GM12874 (cell line): Measurements from ENCODE around the gene TMOD2.

ENCODE experiments used
- TF ChIP-seq, protein P1 (sequence below): IDR thresholded peaks from 2 replicates; pipeline ENCODE4 v1.5.1; 2011; ENCODE audit warnings: low read depth, mild to moderate bottlenecking, control low read depth, low read length, moderate library complexity; ENCODE audit not compliant: insufficient read depth

The TMOD2 gene

DNA sequence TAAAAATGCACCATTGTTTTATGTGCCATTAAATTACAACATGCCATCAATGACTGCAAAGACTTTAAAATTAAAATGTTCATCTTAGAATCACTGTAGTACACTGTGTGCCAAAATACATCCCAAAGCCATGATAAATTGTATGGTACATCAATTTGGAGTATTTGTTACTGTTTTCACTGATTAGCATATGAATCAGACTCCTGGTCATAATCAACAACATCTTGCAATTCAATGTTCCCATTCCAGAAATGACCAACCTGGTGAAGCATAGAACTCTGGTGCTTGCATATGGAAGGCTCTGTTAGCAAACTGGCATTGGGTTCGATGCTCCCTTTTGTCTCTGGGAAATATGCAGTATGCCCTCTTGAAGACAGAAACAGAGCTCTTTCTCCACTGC lies 36.5 kb upstream of the TMOD2 start:
- TF ChIP-seq, protein P1, sequence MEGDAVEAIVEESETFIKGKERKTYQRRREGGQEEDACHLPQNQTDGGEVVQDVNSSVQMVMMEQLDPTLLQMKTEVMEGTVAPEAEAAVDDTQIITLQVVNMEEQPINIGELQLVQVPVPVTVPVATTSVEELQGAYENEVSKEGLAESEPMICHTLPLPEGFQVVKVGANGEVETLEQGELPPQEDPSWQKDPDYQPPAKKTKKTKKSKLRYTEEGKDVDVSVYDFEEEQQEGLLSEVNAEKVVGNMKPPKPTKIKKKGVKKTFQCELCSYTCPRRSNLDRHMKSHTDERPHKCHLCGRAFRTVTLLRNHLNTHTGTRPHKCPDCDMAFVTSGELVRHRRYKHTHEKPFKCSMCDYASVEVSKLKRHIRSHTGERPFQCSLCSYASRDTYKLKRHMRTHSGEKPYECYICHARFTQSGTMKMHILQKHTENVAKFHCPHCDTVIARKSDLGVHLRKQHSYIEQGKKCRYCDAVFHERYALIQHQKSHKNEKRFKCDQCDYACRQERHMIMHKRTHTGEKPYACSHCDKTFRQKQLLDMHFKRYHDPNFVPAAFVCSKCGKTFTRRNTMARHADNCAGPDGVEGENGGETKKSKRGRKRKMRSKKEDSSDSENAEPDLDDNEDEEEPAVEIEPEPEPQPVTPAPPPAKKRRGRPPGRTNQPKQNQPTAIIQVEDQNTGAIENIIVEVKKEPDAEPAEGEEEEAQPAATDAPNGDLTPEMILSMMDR, result no peak

DNA sequence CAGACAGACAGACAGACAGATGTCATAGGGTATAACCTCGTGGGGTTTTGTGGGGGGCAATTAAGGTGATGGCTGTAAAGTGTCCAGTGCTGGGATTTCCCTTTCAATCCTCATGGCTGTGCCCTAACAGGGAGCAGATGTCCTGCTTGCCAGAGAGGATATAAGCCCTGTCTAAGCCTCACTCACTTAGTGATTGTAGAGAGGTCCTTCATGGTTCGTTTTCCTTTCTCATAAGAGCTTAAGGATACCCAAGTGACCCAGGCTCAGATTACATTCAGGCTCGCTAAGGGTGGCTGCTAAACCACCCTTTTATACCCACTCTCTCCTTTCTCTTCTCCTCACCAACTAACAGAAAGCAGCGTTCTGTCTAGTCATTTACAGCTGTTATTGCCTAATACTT lies 33.2 kb upstream of the TMOD2 start:
- TF ChIP-seq, protein P1, result no peak

DNA sequence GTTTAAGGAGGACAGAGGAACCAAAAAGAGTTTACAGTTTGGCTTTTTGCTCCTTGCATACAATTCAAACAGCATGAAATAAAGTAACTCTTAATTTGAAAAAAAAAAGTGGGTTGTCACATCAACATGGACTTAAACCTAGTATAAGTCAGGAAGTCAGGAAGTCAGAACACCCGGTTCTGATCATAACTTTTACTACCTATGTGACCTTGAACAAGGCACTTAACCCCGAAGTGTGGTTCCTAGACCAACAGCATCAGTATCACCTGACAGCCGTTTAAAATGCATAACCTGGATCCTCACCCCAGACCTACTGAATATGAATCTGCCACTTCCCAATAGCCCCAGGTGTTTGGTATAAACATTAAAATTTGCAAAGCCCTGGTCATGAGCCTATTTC lies 32.7 kb upstream of the TMOD2 start:
- TF ChIP-seq, protein P1, result no peak

DNA sequence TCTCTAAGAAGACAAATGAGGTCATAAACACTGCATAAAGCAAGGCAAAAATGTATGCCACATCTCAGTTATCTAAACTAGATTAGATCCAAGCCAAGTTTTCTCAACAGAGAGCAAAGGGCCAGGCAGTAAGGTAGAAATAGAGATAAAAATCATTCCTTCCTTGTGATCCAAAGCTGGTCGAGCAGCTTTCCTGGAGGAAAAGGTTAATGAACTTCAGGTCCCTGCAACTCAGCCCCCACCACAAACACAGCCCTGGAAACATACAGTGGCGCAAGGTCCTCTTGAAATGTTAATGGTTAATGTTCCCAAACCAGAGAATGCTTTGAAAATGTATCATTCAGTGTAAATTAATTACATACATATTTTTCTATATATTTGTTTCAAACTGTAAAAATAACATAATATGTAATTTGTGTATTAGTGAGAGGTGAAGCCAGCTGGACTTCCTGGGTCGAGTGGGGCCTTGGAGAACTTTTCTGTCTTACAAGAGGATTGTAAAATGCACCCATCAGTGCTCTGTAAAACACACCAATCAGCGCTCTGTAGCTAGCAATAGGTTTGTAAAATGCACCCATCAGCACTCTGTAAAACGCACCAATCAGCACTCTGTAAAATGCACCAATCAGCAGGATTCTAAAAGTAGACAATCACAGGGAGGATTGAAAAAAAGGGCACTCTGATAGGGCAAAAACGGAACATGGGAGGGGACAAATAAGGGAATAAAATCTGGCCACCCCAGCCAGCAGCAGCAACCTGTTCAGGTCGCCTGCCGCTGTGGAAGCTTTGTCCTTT lies 31.0 kb upstream of the TMOD2 start:
- TF ChIP-seq, protein P1, result no peak

DNA sequence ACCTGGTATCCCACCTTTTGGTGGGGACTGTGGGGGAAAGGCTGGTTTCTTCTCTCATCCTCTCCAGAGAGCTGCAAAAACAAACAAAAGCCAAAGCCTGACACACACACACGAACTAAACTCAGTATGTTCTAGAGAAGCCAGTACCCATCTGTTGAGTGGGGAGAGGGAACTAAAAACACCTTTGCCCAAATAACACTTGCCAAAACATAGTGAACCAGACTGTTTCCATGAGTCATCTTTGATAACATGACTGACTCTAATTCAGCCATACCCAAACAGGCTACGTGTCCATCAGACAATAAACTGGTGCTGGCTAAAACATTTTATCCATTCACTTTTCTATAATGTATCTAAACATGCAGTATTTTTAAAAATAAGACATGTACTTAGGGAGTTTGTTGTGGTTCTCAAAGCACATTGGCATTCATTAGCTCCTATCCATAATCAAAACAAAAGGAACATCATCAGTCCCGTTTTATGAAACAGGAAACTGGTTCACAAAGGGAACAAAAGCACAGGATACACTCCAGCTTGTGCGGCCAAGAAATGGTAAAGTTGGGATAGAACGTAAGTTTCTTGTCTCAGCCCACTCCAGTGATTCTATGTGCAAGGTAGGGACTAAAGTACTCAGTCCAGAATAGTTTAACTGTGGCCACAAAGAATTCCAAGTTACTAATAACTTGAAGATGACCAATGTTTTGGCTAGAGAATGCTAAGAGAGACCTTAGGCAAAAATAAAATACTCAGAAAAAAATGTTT lies 30.0 kb upstream of the TMOD2 start:
- TF ChIP-seq, protein P1, result no peak

DNA sequence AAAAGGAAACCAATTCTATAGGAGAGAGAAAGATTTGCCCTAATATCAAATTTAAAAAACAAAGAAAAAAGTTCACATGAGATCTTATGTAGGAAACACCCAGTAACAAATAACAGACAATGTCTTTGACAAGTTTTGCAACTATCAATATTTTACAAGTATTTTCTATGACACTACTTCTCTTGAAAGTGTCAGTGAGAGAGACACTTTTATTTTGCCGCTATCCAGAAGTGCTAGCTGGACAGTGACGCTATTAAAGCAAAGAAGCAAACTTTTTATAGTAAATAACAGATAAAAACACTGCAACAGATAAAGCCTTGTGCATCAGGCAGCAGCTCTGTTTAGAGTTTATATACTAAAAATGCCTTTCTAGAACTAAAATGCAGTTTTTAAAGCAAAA lies 27.2 kb upstream of the TMOD2 start:
- TF ChIP-seq, protein P1, result no peak

DNA sequence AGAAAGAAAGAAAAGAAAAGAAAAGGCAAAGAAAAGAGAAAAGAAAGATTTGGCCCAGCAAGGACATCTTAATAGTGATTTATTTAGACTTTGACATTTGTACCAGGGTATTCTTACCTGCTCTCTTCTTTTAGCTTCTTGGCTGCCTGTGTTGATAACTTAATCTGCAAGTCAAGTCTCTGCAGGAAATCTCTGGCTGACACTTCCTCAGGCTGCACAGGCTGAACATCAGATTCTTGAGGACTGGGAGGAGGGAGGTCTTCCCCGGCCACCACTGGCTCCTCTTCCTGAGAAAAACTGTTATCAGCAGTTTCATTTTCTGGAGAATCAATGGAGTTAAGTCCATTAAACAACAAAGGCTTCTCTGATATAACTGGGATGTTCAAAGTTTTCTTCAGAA lies 26.7 kb upstream of the TMOD2 start:
- TF ChIP-seq, protein P1, result no peak
